Left ventricle myocardium superior (tissue), 1 donor: ENCODE measurements around the gene C10orf95. TPM values are rescaled to one million over a fixed set of nuclear protein-coding genes. Genes with fewer than 3 reads are reported as not detected.
A peak's percentile ranks its signal among the peaks of the same experiment; 100 is the strongest.
"Not testable (repeated sequence)": the region's sequence is repeated elsewhere in the genome, so short reads cannot be mapped to it uniquely, and the experiment has no call there.

ENCODE experiments used
- ATAC-seq: fragments of 200-7000 bp; cut with Tn5 transposase; one replicate; pipeline ENCODE4 v1.9.1; 2020; ENCODE audit warnings: mild to moderate bottlenecking, moderate library complexity
- DNase-seq: peaks from one replicate; pipeline ENCODE4 v3.0.0-alpha.2; 2020
- intact Hi-C: fragments of 100-400 bp; cut with micrococcal nuclease; formaldehyde crosslinking; loops from one replicate; pipeline ENCODE4 v1.11.0; 2022
- long read RNA-seq: library from polyadenylated mRNA; unstranded; transcript quantifications from one replicate; pipeline ENCODE4 v2.0.0, GENCODE V29; 2021
- total RNA-seq: library from RNA; stranded (reverse); fragmentation: NEBNext Ultra II Directional; extraction: Animal tissue kit (Norgen Biotek cat#: 25700); gene quantifications from one replicate; pipeline ENCODE4 v1.2.1, GENCODE V29; 2021
- donor health status: DM: no; HTN: yes; CAD: no; lungs with severe emphysema.

The C10orf95 gene
- total RNA-seq, result not detected
- long read RNA-seq, result 0 reads

- intact Hi-C loops, result no loop called here
- DNase-seq, result no peak
- no peak for ATAC-seq
These were observed at the start of gene C10orf95 for GRCh38 chr10:102451105-102451969. Gene C10orf95 (minus strand): TSS chr10:102451543. CDS start chr10:102451093, 450 bp downstream.

GRCh38 chr10:102500686-102501085, 49.3 kb upstream of the C10orf95 start:
- intact Hi-C loops, result loop anchor here (10.0 kb wide), 1 partner anchor 84 kb away; no protein-coding TSS in a partner anchor
- DNase-seq, ATAC-seq: not testable (repeated sequence)

GRCh38 chr10:102499356-102499755, 48.0 kb upstream of the C10orf95 start:
- no peak for ATAC-seq
- DNase-seq, result no peak
- intact Hi-C loops, result no loop called here

- ATAC-seq (no peak), DNase-seq (no peak)
- intact Hi-C loops, result no loop called here
These were observed 46.2 kb upstream of the C10orf95 start for GRCh38 chr10:102497545-102497944.

- no peak for DNase-seq
- intact Hi-C loops, result no loop called here
- no peak for ATAC-seq
These were observed 42.4 kb upstream of the C10orf95 start for GRCh38 chr10:102493771-102494170.

GRCh38 chr10:102492983-102493382, 41.6 kb upstream of the C10orf95 start:
- intact Hi-C loops, result no loop called here
- ATAC-seq (peak; percentile 88), DNase-seq (no peak)

GRCh38 chr10:102492344-102492939, 41.1 kb upstream of the C10orf95 start:
- intact Hi-C loops, result no loop called here
- ATAC-seq, result peak; percentile 7
- no peak for DNase-seq

GRCh38 chr10:102491136-102491535, 39.8 kb upstream of the C10orf95 start:
- ATAC-seq, result no peak
- intact Hi-C loops, result no loop called here
- no peak for DNase-seq

- ATAC-seq, result no peak
- intact Hi-C loops, result no loop called here
- no peak for DNase-seq
These were observed 33.9 kb upstream of the C10orf95 start for GRCh38 chr10:102485093-102485784.

- no peak for DNase-seq
- intact Hi-C loops, result no loop called here
- ATAC-seq, result no peak
These were observed 32.7 kb upstream of the C10orf95 start for GRCh38 chr10:102484021-102484420.

GRCh38 chr10:102480396-102480795, 29.1 kb upstream of the C10orf95 start:
- intact Hi-C loops, result no loop called here
- DNase-seq (no peak), ATAC-seq (no peak)

- no peak for ATAC-seq
- DNase-seq, result no peak
- intact Hi-C loops, result no loop called here
These were observed 28.3 kb upstream of the C10orf95 start for GRCh38 chr10:102479651-102480050.

GRCh38 chr10:102476466-102477141, 25.3 kb upstream of the C10orf95 start:
- DNase-seq (no peak), ATAC-seq (no peak)
- intact Hi-C loops, result no loop called here

GRCh38 chr10:102475451-102476040, 24.2 kb upstream of the C10orf95 start:
- ATAC-seq (no peak), DNase-seq (no peak)
- intact Hi-C loops, result no loop called here

- intact Hi-C loops, result no loop called here
- DNase-seq (no peak), ATAC-seq (no peak)
These were observed 22.3 kb upstream of the C10orf95 start for GRCh38 chr10:102473445-102474331.

- no peak for ATAC-seq
These were observed 19.5 kb upstream of the C10orf95 start for GRCh38 chr10:102470579-102471546.

GRCh38 chr10:102468683-102469082, 17.3 kb upstream of the C10orf95 start:
- DNase-seq (no peak), ATAC-seq (no peak)
- intact Hi-C loops, result no loop called here

More at GRCh38 chr10:102470579-102471546, 19.5 kb upstream of the C10orf95 start:
- no peak for DNase-seq
- intact Hi-C loops, result no loop called here
